ENCODE results near the gene ANAPC13.

Gene ANAPC13

GRCh38 chr3:134525293-134525692 is 39.5 kb upstream of the ANAPC13 start:
- no peak overlapping the region for H3K4me3 ChIP-seq (ENCODE audit: control insufficient read depth, low read depth, low read length)
- DNase-seq (ENCODE audit: low read depth), result no peak

DNA sequence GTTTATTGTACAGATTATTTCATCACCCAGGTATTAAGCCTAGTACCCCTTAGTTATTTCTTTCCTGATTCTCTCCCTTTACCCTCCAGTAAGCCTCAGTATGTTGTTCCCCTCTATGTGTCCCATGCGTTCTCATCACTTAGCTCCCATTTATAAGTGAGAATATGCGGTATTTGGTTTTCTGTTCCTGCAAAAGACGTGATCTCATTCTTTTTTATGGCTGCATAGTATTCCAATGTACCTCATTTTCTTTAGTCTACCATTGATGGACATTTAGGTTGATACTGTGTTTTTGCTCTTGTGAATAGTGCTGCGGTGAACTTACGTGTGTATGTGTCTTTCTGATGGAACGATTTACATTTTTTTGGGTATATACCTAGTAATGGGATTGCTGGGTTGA is 36.8 kb upstream of the ANAPC13 start:
- no peak overlapping the region for H3K4me3 ChIP-seq (ENCODE audit: control insufficient read depth, low read depth, low read length)
- no peak for DNase-seq (ENCODE audit: low read depth)
- TF ChIP-seq CTCF (conservative IDR thresholded peaks at IDR 0.05; ENCODE audit: control insufficient read depth, insufficient read depth, low read depth, low read length), result no peak

More at GRCh38 chr3:134525293-134525692, 39.5 kb upstream of the ANAPC13 start:
- no peak for TF ChIP-seq CTCF (conservative IDR thresholded peaks at IDR 0.05; ENCODE audit: control insufficient read depth, insufficient read depth, low read depth, low read length)

- no peak overlapping the region for H3K4me3 ChIP-seq (ENCODE audit: control insufficient read depth, low read depth, low read length)
- DNase-seq (ENCODE audit: low read depth), result peak; percentile 40
- no peak for TF ChIP-seq CTCF (conservative IDR thresholded peaks at IDR 0.05; ENCODE audit: control insufficient read depth, insufficient read depth, low read depth, low read length)
These were observed 32.0 kb upstream of the ANAPC13 start for GRCh38 chr3:134517791-134518190.

- peak; percentile 25 for DNase-seq (ENCODE audit: low read depth)
- no peak for TF ChIP-seq CTCF (conservative IDR thresholded peaks at IDR 0.05; ENCODE audit: control insufficient read depth, insufficient read depth, low read depth, low read length)
- no peak overlapping the region for H3K4me3 ChIP-seq (ENCODE audit: control insufficient read depth, low read depth, low read length)
These were observed 31.1 kb upstream of the ANAPC13 start for GRCh38 chr3:134516905-134517304.

GRCh38 chr3:134511500-134511899 is 25.7 kb upstream of the ANAPC13 start:
- no peak for DNase-seq (ENCODE audit: low read depth)
- H3K4me3 ChIP-seq (ENCODE audit: control insufficient read depth, low read depth, low read length), result no peak overlapping the region
- TF ChIP-seq CTCF (conservative IDR thresholded peaks at IDR 0.05; ENCODE audit: control insufficient read depth, insufficient read depth, low read depth, low read length), result no peak

DNA sequence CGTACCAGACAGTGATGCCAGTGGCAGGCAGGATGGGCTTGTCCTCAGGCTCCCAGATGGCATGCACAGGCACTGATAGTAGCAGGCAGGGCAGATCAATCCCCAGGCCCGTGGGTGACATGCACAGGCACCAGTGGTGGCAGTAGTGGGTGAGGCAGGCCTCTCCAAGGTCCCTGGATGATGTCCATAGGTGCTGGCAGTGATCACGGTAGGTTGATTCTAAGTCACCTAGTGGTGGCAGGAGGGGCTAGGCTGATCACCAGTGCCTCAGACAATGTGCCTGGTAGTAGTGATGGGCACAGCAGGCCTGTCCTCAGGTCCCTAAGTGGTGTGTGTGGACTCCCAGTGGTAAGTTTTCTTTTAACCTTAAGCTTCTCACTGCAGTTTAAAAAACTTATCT is 19.7 kb upstream of the ANAPC13 start:
- DNase-seq (ENCODE audit: low read depth), result no peak
- no peak for TF ChIP-seq CTCF (conservative IDR thresholded peaks at IDR 0.05; ENCODE audit: control insufficient read depth, insufficient read depth, low read depth, low read length)
- no peak overlapping the region for H3K4me3 ChIP-seq (ENCODE audit: control insufficient read depth, low read depth, low read length)

DNA sequence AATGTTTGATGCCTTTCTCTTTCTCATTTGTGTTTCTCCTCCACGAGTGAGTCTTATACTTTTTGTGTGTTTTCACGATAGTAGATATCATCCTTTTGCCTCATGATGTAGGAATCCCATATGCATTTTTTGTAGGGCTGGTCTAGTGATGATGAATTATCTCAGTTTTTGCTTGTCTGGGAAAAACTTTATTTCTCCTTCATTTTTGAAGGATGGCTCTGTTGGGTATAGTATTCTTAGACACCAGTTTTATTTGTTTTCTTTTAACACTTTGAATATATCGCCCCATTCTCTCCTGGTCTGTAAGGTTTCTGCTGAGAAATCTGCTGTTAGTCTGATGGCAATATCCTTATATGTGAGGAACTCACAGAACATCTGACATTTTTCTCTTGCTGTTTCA is 18.3 kb upstream of the ANAPC13 start:
- no peak overlapping the region for H3K4me3 ChIP-seq (ENCODE audit: control insufficient read depth, low read depth, low read length)
- no peak for TF ChIP-seq CTCF (conservative IDR thresholded peaks at IDR 0.05; ENCODE audit: control insufficient read depth, insufficient read depth, low read depth, low read length)
- DNase-seq (ENCODE audit: low read depth), result no peak
